WERI-Rb-1 (cell line): ENCODE results near the gene KSR2.

Experiments
- DNase-seq: peaks from one replicate; pipeline ENCODE4 v3.0.0-alpha.2; 2020
- H3K27ac ChIP-seq: fragments of 250-450 bp; sonication (Bioruptor Pico); 2 replicates; pipeline ENCODE4 v1.5.1; 2020; ENCODE audit warnings: mild to moderate bottlenecking, moderate library complexity
- H3K27me3 ChIP-seq: fragments of 250-450 bp; sonication (Bioruptor Pico); 2 replicates; pipeline ENCODE4 v1.5.1; 2021; ENCODE audit warnings: mild to moderate bottlenecking, low read depth, moderate library complexity; ENCODE audit not compliant: insufficient read depth, severe bottlenecking
- H3K36me3 ChIP-seq: fragments of 250-450 bp; sonication (Bioruptor Pico); 2 replicates; pipeline ENCODE4 v1.5.1; 2020; ENCODE audit warnings: mild to moderate bottlenecking, moderate library complexity
- H3K4me3 ChIP-seq: 2 replicates; pipeline ENCODE4 v1.5.1; 2011; ENCODE audit warnings: low read depth, mild to moderate bottlenecking, control low read depth, low read length
- H3K9me3 ChIP-seq: fragments of 250-450 bp; sonication (Bioruptor Pico); 2 replicates; pipeline ENCODE4 v1.5.1; 2021; ENCODE audit warnings: mild to moderate bottlenecking, moderate library complexity; ENCODE audit not compliant: severe bottlenecking
- TF ChIP-seq, protein P1 (sequence below): IDR thresholded peaks from 2 replicates; pipeline ENCODE4 v1.5.1; 2011; ENCODE audit warnings: low read depth, mild to moderate bottlenecking, control low read depth, inconsistent platforms, low read length

Gene KSR2

GRCh38 chr12:117427211-117427610 is 541.6 kb downstream of the KSR2 start:
- no peaks in the 10 kb centered on the region for H3K36me3 ChIP-seq
- no peak for DNase-seq
- TF ChIP-seq, protein P1, sequence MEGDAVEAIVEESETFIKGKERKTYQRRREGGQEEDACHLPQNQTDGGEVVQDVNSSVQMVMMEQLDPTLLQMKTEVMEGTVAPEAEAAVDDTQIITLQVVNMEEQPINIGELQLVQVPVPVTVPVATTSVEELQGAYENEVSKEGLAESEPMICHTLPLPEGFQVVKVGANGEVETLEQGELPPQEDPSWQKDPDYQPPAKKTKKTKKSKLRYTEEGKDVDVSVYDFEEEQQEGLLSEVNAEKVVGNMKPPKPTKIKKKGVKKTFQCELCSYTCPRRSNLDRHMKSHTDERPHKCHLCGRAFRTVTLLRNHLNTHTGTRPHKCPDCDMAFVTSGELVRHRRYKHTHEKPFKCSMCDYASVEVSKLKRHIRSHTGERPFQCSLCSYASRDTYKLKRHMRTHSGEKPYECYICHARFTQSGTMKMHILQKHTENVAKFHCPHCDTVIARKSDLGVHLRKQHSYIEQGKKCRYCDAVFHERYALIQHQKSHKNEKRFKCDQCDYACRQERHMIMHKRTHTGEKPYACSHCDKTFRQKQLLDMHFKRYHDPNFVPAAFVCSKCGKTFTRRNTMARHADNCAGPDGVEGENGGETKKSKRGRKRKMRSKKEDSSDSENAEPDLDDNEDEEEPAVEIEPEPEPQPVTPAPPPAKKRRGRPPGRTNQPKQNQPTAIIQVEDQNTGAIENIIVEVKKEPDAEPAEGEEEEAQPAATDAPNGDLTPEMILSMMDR, result no peak
- peaks cover 9% of the 10 kb centered on the region for H3K27me3 ChIP-seq
- no peak overlapping the region for H3K4me3 ChIP-seq
- no peak overlapping the region for H3K27ac ChIP-seq
- no peaks in the 10 kb centered on the region for H3K9me3 ChIP-seq

DNA sequence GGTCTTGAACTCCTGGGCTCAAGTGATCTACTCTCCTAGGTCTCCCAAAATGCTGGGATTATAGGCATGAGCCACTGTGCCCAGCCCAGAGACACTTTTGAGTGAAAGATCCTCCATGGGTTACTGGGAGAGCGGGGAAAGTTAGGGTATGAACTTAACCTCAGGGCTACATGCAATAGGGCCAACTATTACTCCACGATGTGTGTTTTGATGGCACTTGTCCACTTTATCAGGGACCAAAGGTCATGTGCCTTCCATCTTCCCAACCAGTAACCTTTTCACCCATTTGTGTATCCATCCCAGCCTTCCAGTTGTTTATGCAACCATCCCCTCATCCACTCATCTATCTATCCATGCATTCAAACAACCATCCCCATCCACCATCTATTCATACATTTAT is 546.8 kb downstream of the KSR2 start:
- no peak for DNase-seq
- no peaks in the 10 kb centered on the region for H3K9me3 ChIP-seq
- H3K36me3 ChIP-seq, result no peaks in the 10 kb centered on the region

DNA sequence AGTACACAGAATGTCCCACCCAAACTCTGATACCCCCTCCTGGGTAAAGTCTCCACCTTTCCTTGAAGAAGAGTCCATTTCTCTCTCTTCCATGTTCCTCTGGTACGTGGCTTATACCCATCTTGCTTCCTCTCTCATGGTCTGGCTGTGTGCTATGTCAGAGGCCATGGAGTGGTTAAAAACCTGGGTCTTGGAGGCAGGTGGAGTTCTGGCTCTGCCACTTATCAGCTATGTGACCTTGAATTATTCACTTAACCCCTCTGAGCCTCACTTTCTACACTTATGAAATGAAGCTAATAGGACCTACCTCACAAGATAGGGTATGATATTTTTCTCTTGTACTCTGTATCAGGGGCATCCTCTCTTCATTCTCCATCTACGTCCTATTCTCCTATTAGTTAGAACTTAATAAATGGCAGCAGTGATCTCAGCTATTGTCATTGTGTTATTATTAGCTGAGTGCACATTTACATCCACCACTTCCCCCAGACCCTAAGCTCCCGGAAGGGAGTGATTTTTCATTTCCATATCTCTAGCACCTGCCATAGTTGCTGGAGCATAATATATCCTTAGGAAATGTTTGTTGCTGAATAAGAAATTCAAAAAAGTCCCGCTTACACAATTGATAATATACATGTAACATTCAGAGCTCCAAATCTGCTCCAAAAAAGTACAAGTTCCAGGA is 547.6 kb downstream of the KSR2 start:
- Histone ChIP-seq H3K36me3 (no peaks in the 10 kb centered on the region), H3K27me3 (peaks cover 5% of the 10 kb centered on the region), H3K9me3 (no peaks in the 10 kb centered on the region), H3K4me3 (no peak overlapping the region), H3K27ac (no peak overlapping the region)
- TF ChIP-seq, protein P1, result no peak
- no peak for DNase-seq

More for the DNA sequence above, 546.8 kb downstream of the KSR2 start:
- peaks cover 5% of the 10 kb centered on the region for H3K27me3 ChIP-seq
- H3K27ac ChIP-seq, result no peak overlapping the region
- no peak overlapping the region for H3K4me3 ChIP-seq
- TF ChIP-seq, protein P1, result no peak

DNA sequence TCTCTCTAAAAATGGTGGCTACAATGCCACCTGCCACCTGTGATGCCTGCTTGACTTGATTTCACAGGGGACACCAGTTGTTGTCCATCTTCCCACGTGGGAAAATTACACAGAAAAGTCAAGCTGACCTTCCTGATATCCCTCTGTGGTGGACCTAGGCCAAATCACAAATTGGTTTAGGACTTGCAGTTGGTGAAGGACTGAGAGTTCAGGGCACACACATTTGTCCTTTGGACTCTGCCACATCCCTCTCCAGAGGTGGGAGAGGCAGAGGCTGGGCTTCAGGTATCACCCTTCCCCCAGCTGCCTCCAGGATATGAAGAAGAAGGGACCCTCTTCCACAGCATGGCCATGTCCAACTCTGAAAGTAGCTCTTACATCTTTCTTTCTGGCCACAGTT is 551.8 kb downstream of the KSR2 start:
- TF ChIP-seq, protein P1, result no peak
- H3K27me3 ChIP-seq, result no peaks in the 10 kb centered on the region
- H3K36me3 ChIP-seq, result no peaks in the 10 kb centered on the region
- H3K27ac ChIP-seq, result no peak overlapping the region
- no peak for DNase-seq
- no peak overlapping the region for H3K4me3 ChIP-seq
- no peaks in the 10 kb centered on the region for H3K9me3 ChIP-seq

GRCh38 chr12:117412465-117413188 is 556.2 kb downstream of the KSR2 start:
- DNase-seq, result no peak
- TF ChIP-seq, protein P1, result no peak
- Histone ChIP-seq H3K27me3 (no peaks in the 10 kb centered on the region), H3K27ac (no peak overlapping the region), H3K36me3 (no peaks in the 10 kb centered on the region), H3K9me3 (no peaks in the 10 kb centered on the region), H3K4me3 (no peak overlapping the region)

GRCh38 chr12:117409286-117409685 is 559.5 kb downstream of the KSR2 start:
- H3K27ac ChIP-seq, result no peak overlapping the region
- no peak for DNase-seq
- TF ChIP-seq, protein P1, result no peak
- H3K4me3 ChIP-seq, result no peak overlapping the region
- H3K36me3 ChIP-seq, result no peaks in the 10 kb centered on the region
- no peaks in the 10 kb centered on the region for H3K27me3 ChIP-seq
- no peaks in the 10 kb centered on the region for H3K9me3 ChIP-seq
